Spleen (tissue), 11 donors: ENCODE measurements around the gene JMJD1C. TPM values are rescaled to one million over a fixed set of nuclear protein-coding genes. Genes with fewer than 3 reads are reported as not detected.

Source experiments
- DNase-seq: peaks from one replicate; pipeline ENCODE4 v3.0.0-alpha.2; 2020
- H3K27ac ChIP-seq, 8 donors: fragments of 200-600 bp; sonication (generic) in 7 of 8; 1 replicate in 4 of 8; 2 replicates in 4 of 8; pipeline versions ENCODE4 v1.5.0 to v1.8.0; 2016 to 2021; ENCODE audit warnings: inconsistent platforms in 4 of 8, mild to moderate bottlenecking in 4 of 8, moderate library complexity in 1 of 8
- H3K27me3 ChIP-seq, 7 donors: fragments of 200-600 bp; sonication (generic) in 6 of 7; replicated peaks in 1 of 7; 1 replicate in 4 of 7; 2 replicates in 3 of 7; pipeline versions ENCODE4 v1.5.0 to v1.8.0; 2016 to 2021; ENCODE audit warnings: inconsistent platforms in 3 of 7, mild to moderate bottlenecking in 1 of 7
- H3K36me3 ChIP-seq, 6 donors: fragments of 200-600 bp; sonication (generic) in 5 of 6; 1 replicate in 4 of 6; 2 replicates in 2 of 6; pipeline versions ENCODE4 v1.5.0 to v1.8.0; 2016 to 2021; ENCODE audit warnings: inconsistent platforms in 2 of 6
- H3K4me1 ChIP-seq, 6 donors: fragments of 200-600 bp; sonication (generic) in 5 of 6; 1 replicate in 3 of 6; 2 replicates in 3 of 6; pipeline versions ENCODE4 v1.5.0 to v1.8.0; 2016 to 2021; ENCODE audit warnings: inconsistent platforms in 3 of 6
- H3K4me3 ChIP-seq, 8 donors: fragments of 200-600 bp; sonication (generic) in 7 of 8; 1 replicate in 4 of 8; 2 replicates in 4 of 8; pipeline versions ENCODE4 v1.5.0 to v1.8.0; 2016 to 2021; ENCODE audit warnings: inconsistent platforms in 4 of 8, mild to moderate bottlenecking in 4 of 8, moderate library complexity in 2 of 8
- H3K9me3 ChIP-seq, 8 donors: fragments of 200-600 bp; sonication (generic) in 7 of 8; 1 replicate in 4 of 8; 2 replicates in 4 of 8; pipeline versions ENCODE4 v1.5.0 to v1.8.0; 2016 to 2021; ENCODE audit warnings: inconsistent platforms in 4 of 8
- CTCF ChIP-seq, 11 experiments: fragments of 200-600 bp in 7 of 11; fragments of 450-650 bp in 4 of 11; sonication (generic) in 4 of 11; IDR thresholded peaks in 8 of 11; conservative IDR thresholded peaks in 3 of 11; 1 replicate in 7 of 11; 2 replicates in 4 of 11; pipeline versions ENCODE4 v1.4.0 to v1.8.0; 2016 to 2021; ENCODE audit warnings: antibody characterized with exemption in 11 of 11, inconsistent platforms in 4 of 11, mild to moderate bottlenecking in 1 of 11
- POLR2A ChIP-seq, 3 donors: fragments of 450-650 bp; IDR thresholded peaks; one replicate each; pipeline ENCODE4 v1.5.1; 2017; ENCODE audit warnings: antibody characterized with exemption in 3 of 3, mild to moderate bottlenecking in 1 of 3
- POLR2AphosphoS5 ChIP-seq, 3 donors: sonication (generic); formaldehyde crosslinking; IDR thresholded peaks; one replicate each; pipeline ENCODE4 v1.5.1; 2017; ENCODE audit warnings: antibody characterized with exemption in 3 of 3
- WGBS, 5 donors: extraction: QIAGEN DNeasy Blood & Tissue Kit in 3 of 5; methylation state at CpG; one replicate each; pipeline versions ENCODE4 v1.1.5 to v1.1.7; 2013 to 2018; 5-methylcytosine and 5-hydroxymethylcytosine counted together
- intact Hi-C: fragments of 100-400 bp; cut with DNase I; formaldehyde crosslinking; loops from one replicate; pipeline ENCODE4 v1.15.0; 2023; ENCODE audit warnings: low total_unique reads
- polyA plus RNA-seq, 3 donors: library from polyadenylated mRNA; stranded (reverse); fragments of 200-250 nt; gene quantifications; one replicate each; pipeline ENCODE4 v1.2.1, GENCODE V29; 2013
- total RNA-seq, 7 donors: library from RNA; depleted of rRNA in 3 of 7; stranded (reverse); fragments of >200 nt in 3 of 7; fragmentation: NEBNext Ultra II Directional in 4 of 7; extraction: Animal tissue kit (Norgen Biotek cat#: 25700) in 4 of 7; gene quantifications; one replicate each; pipeline versions ENCODE4 v1.1.0 to v1.2.1, GENCODE V29; 2016 to 2021
- donor health status: healthy with polysubstance abuse.
- donor health status: DM: no; HTN: no; CAD: no; lungs with moderate emphysema.
- donor health status: DM: no; HTN: no; CAD: no.
- donor health status: Bipolar disorder and iron deficiency.
- donor health status: healthy.
- donor health status: DM: no; HTN: no; CAD: no.
- donor health status: DM: yes; HTN: yes; CAD: no.

Gene JMJD1C
- total and polyA plus RNA-seq, 10 donors: 54.3 to 272 (median 137) TPM

- intact Hi-C loops: no loop called here
- 92 to 100% (median 100%) methylated on average over 1 of the region's 1 CpG for WGBS, 5 donors
- no peak for DNase-seq
- H3K4me1 ChIP-seq: peaks cover 3 to 57% (median 33%) of the 10 kb centered on the region in 6 donors
- peaks cover 0 to 95% (median 51%) of the 10 kb centered on the region in 6 donors for H3K36me3 ChIP-seq
- TF ChIP-seq POLR2A (IDR thresholded peaks at IDR 0.05) (no peak), POLR2AphosphoS5 (IDR thresholded peaks at IDR 0.05) (no peak), CTCF (IDR thresholded peaks at IDR 0.05 in 8 of 11, conservative IDR thresholded peaks at IDR 0.05 in 3 of 11) (no peak)
- H3K9me3 ChIP-seq: no peaks in the 10 kb centered on the region
- no peaks in the 10 kb centered on the region for H3K27me3 ChIP-seq
- H3K27ac ChIP-seq: peak overlapping the region in 6 of 8 donors; percentile 3 to 68 (median 44)
- H3K4me3 ChIP-seq: no peak overlapping the region
Measured at GRCh38 chr10:63173468-63174232, 292.1 kb downstream of the JMJD1C start.

- intact Hi-C loops: no loop called here
- DNase-seq: no peak
- Histone ChIP-seq H3K4me1 (peaks cover 3 to 59% (median 35%) of the 10 kb centered on the region in 6 donors), H3K27ac (peak overlapping the region in 1 of 8 donors; percentile 25), H3K27me3 (no peaks in the 10 kb centered on the region), H3K9me3 (no peaks in the 10 kb centered on the region), H3K36me3 (peaks cover 0 to 95% (median 42%) of the 10 kb centered on the region in 6 donors), H3K4me3 (no peak overlapping the region)
- 95 to 100% (median 96%) methylated on average over 1 of the region's 1 CpG for WGBS, 5 donors
- TF ChIP-seq POLR2A (IDR thresholded peaks at IDR 0.05) (no peak), POLR2AphosphoS5 (IDR thresholded peaks at IDR 0.05) (no peak), CTCF (IDR thresholded peaks at IDR 0.05 in 8 of 11, conservative IDR thresholded peaks at IDR 0.05 in 3 of 11) (no peak)
Measured at GRCh38 chr10:63171926-63172325, 293.9 kb downstream of the JMJD1C start.

DNA sequence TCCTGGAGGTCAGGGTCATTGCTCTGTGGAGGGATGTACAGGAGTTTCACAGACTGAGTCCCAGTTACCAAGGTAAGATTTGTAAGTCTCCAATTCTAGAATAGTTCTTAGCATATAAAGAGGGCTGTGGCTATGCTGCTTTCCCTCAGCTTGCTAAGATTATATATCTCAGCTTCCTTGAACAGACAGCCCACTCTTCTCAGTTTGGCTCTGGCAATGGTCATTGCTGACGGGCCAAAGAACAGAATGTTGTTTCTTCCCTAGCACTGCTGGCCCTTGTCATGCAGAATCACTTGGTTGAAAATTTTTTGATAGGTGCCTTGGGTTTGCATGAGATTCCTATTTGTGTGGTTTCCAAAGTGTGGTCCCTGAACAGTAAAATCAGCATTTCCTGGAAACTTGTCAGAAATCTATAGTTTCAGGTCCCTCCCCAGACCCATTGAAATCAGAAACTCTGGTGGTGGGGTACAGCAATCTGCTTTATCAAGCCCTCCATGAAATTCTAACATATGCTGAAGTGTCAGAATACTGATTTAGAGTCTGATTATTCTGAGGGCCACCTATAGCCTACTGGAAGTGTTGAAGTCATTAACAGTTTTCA, 294.4 kb downstream of the JMJD1C start:
- peaks cover 0 to 95% (median 40%) of the 10 kb centered on the region in 6 donors for H3K36me3 ChIP-seq

More for the DNA sequence above, 294.4 kb downstream of the JMJD1C start:
- DNase-seq: no peak
- TF ChIP-seq POLR2AphosphoS5 (IDR thresholded peaks at IDR 0.05) (no peak), POLR2A (IDR thresholded peaks at IDR 0.05) (no peak), CTCF (IDR thresholded peaks at IDR 0.05 in 8 of 11, conservative IDR thresholded peaks at IDR 0.05 in 3 of 11) (no peak)
- peaks cover 3 to 59% (median 35%) of the 10 kb centered on the region in 6 donors for H3K4me1 ChIP-seq
- H3K9me3 ChIP-seq: no peaks in the 10 kb centered on the region
- WGBS, 5 donors: 87 to 100% (median 93%) methylated on average over 1 of the region's 1 CpG
- no peaks in the 10 kb centered on the region for H3K27me3 ChIP-seq
- intact Hi-C loops: no loop called here
- peak overlapping the region in 2 of 8 donors; percentile 25 to 37 for H3K27ac ChIP-seq
- H3K4me3 ChIP-seq: no peak overlapping the region
